Measurements from ENCODE around the gene ITGA11.

Gene ITGA11, protein sequence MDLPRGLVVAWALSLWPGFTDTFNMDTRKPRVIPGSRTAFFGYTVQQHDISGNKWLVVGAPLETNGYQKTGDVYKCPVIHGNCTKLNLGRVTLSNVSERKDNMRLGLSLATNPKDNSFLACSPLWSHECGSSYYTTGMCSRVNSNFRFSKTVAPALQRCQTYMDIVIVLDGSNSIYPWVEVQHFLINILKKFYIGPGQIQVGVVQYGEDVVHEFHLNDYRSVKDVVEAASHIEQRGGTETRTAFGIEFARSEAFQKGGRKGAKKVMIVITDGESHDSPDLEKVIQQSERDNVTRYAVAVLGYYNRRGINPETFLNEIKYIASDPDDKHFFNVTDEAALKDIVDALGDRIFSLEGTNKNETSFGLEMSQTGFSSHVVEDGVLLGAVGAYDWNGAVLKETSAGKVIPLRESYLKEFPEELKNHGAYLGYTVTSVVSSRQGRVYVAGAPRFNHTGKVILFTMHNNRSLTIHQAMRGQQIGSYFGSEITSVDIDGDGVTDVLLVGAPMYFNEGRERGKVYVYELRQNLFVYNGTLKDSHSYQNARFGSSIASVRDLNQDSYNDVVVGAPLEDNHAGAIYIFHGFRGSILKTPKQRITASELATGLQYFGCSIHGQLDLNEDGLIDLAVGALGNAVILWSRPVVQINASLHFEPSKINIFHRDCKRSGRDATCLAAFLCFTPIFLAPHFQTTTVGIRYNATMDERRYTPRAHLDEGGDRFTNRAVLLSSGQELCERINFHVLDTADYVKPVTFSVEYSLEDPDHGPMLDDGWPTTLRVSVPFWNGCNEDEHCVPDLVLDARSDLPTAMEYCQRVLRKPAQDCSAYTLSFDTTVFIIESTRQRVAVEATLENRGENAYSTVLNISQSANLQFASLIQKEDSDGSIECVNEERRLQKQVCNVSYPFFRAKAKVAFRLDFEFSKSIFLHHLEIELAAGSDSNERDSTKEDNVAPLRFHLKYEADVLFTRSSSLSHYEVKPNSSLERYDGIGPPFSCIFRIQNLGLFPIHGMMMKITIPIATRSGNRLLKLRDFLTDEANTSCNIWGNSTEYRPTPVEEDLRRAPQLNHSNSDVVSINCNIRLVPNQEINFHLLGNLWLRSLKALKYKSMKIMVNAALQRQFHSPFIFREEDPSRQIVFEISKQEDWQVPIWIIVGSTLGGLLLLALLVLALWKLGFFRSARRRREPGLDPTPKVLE

GRCh38 chr15:68431792-68432401, at the start of gene ITGA11:
Gene ITGA11, minus strand, starts transcription at chr15:68432163. Its CDS starts 97 bp downstream, at chr15:68432066.
- peak in 5 of 51 donors; percentile 5 to 21 (median 8) for DNase-seq

- no peak for DNase-seq
These were observed 49.4 kb upstream of the ITGA11 start for GRCh38 chr15:68481321-68481720.

GRCh38 chr15:68480296-68480695, 48.3 kb upstream of the ITGA11 start:
- no peak for DNase-seq

DNA sequence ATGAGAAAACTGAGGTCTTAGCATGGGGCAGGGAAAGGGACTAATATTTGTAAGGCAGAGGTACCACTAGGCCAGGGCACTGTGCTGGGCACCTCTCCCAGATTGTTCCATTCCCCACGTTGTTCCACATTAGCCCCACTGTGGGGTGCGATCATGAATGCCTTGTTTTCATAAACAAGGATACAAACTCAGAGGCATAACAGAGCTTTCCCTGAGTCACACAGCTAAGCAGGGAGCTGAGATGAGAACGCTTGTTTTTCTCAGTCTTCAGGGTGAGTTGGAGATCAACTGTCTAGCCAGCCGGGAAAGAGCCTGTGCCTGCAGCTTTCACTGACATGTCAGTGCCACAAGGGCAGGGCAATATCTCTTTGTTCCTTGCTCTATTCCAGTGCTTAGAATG, 47.9 kb upstream of the ITGA11 start:
- DNase-seq = no peak

DNA sequence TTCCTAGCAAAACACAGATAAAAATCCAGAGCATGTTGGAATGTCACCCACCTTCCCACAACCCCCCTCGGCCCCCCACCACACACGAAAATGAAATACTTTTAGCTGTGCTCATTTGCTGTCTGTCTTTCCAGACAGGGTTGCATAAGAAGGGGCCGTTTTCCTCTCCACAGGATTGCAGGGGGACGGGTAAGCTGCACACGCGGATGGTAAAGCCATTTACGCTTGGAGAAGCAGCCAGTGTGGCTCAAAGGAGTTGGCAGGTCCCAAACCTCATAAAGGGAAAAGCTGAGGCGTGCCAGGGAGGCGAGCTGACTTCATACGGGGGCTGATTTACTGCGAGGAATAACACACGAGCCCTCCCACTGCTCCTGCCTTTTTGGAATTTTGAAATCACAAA, 47.4 kb upstream of the ITGA11 start:
- DNase-seq = no peak

GRCh38 chr15:68478853-68479252, 46.9 kb upstream of the ITGA11 start:
- no peak for DNase-seq

- DNase-seq = no peak
These were observed 43.5 kb upstream of the ITGA11 start for GRCh38 chr15:68475449-68475848.

DNA sequence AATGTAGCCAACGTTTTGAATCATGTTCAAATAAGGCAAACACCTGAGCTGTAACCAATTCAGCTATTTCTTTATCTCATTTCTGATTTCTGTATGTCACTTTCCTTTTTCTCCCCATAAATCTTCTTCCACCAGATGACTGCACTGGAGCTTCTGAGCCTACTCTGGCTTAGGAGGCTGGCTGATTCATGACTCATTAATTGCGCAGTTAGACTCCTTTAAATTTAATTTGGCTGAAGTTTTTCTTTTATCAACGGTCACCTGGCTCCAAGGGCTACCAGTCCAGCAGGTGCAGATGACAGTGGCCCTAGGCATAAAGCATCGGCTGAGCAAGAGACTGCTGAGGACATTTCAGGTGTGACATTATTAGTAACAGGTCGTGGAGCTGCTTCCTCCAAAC, 39.6 kb upstream of the ITGA11 start:
- DNase-seq = no peak

GRCh38 chr15:68470976-68471375, 39.0 kb upstream of the ITGA11 start:
- no peak for DNase-seq

DNA sequence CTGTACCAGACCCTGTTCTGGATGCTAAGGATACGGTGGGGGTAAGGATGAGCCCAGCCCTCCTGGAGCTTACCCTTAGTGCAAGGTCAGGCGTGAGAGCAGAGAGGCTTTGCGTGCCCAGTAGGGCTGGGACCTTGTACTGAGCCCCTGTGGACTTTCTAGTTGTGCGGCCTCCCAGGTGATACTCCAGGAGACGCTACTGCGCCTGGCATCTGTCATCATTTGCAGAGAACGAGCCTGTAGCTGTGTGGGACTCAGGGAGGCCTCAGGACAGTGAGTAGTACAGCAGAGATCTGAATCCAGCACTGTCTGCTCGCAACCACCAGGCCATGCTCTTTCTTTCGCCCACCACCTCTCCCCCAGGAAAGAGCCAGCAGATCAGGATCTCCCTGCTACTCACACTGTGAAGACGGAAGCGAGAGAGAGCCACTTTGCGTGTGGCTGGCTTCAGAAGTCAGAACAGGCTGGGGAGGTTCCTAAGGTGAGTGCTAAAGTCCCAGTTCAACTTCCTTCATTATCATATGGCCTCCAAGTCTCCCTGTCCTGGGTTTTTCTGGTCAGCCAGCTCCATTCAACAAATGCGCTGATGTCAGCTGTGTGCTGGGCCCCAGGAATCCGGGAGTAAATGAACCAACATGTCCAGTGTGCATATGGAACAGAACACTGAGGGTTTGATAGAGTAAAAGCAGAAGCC, 38.2 kb upstream of the ITGA11 start:
- DNase-seq = no peak

GRCh38 chr15:68469162-68470048, 37.4 kb upstream of the ITGA11 start:
- DNase-seq = no peak

- no peak for DNase-seq
These were observed 34.9 kb upstream of the ITGA11 start for GRCh38 chr15:68466876-68467275.

GRCh38 chr15:68465861-68466560, 34.0 kb upstream of the ITGA11 start:
- DNase-seq = no peak

GRCh38 chr15:68464448-68465090, 32.6 kb upstream of the ITGA11 start:
- no peak for DNase-seq

GRCh38 chr15:68463996-68464395, 32.0 kb upstream of the ITGA11 start:
- no peak for DNase-seq

DNA sequence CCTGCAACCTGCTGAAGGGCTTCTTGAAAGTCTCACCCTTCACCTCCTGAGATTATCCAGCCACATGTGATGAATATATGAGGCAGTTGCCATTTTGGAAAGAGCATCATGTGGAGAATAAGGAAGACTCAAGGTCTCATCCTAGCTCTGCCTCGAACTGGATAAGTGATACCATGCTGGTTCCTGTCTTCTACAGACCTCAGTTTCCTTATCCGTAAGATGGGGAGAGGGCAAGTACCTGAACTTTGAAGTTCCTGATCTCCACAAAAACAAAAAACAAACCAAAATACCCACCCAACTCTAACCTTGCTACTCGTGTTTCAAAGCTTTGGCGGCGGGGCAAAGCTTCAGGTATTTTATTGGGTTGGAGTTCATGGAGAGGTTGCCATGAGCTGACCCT, 31.5 kb upstream of the ITGA11 start:
- no peak for DNase-seq

- DNase-seq = no peak
These were observed 28.2 kb upstream of the ITGA11 start for GRCh38 chr15:68460166-68460565.

DNA sequence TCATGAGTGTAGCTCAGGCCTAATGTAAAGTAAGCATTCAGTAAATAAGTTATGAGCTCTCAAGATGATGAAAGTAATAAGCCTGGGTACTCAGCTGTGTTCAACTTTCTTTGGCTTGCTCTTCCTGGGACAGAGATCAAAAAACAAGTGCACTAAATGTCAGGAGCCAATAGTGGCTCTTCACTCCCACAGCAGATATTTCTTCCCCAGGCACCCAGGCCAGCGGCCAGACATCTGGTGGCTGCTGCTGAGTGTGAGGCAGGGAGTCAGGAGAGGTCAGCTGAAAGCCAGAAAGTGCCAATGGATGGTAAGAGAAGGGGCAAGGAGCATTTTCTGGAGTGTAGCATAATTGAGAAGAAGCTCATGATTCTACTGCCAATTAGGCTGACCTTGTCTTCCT, 18.2 kb upstream of the ITGA11 start:
- no peak for DNase-seq

GRCh38 chr15:68449389-68449788, 17.4 kb upstream of the ITGA11 start:
- DNase-seq = no peak
